NCI-H748 (cell line): Measurements from ENCODE around the gene USP49.
"Not testable (repeated sequence)": the region's sequence is repeated elsewhere in the genome, so short reads cannot be mapped to it uniquely, and the experiment has no call there.

Source experiments
- DNase-seq: peaks from one replicate; lab custom pipeline; 2025; ENCODE audit not compliant: unreplicated experiment; lab: John Stamatoyannopoulos, UW

The USP49 gene

DNA sequence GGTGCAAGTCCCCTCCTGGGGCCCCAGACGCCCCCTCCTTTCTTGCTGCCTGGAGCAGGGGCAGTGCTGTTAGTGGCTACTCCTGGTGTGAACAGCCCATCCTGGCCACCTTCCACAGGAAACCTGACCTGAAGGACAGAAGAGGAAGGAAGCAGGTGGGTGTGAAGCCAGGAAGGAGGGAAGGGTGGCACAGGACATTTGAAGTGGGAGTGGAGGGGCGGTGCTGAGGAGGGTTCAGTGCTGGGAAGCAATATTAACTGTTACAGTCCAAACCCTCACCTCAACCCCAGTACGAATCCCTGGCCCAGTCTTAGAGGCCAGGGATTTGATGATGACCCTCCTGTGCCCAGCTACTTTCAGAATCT is 113.8 kb downstream of the USP49 start:
- no peak for DNase-seq

DNA sequence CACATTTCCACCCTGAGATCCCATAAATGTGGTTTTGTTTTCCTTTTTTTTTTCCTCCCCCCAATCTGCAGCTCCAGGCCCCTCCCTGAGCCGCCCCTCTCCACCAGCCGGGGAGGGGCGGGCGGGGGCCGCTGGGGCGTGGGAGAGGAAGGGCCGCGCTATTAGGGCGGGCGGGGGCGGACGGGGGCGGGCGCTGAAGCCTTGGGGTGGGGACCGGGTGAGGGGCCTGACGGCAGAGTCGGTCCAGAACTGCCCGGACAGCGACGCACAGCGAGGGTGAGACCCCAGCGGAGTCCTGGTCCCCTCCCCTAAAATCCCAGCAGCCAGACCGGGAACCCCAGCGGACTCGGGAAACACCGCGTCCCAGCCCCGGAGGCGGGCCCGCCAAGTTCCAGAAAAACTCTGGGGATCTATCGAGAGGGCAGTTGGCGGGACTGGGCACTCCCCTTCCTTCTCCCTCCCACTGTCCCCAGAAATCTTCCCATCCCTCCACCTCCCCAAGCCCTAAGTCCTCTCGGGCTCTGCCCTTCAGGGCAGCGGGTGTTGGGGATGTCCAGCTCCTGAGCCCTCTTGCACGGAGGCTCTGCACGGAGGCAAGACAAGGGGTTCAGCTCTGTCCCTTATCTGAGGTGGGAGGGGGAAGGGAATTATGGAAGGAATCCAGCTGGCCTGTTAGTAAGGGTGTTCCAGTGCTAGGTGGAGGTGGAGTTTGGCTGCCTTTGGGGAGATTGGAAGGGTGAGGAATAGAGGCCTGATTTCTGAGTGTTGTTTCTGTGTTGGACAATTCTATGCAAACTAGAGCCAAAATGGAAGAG is 114.4 kb downstream of the USP49 start, which contains the start of gene PRICKLE4:
TSS of gene PRICKLE4 (plus strand) at position 232 of the 815 bp plus-strand sequence. CDS start 2,692 bp downstream, outside the sequence.
- peak; percentile 62 for DNase-seq

DNA sequence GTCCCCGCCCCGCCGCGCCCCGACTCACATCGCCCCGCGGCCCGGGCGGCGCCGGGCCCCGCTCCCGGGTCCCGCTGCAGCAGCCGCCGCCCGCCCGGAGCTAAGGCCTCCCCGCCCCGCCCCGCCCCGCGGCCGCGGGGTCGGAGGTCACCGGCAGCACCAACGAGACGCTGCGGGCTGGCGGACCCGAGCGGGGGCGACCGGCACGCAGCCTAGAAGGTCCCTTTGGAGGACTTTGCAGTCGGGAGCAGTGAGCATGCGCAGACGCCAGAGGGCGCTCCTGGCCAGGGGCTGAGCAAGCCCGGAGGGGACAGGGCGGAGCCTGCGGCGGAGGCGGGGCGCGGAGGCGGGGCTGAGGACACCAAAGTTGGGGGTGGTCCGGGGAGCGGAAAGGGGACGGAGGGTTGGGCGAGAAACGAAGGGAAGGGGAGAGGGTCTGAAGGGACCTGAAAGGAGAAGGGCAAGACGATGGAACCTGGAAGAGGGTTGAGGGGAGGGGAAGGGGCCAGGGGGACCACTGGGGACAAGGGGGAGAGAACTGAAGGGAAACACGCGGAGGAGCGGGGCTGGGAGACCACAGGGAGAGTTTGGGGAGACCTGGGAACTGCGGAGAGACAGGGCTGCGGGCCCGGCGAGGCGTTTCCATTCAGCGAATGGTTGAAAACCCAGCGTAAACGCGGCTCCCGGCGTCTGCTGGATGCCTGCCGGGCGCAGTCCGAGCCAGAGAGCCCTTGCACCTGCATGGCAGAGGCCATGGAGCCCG is 115.2 kb downstream of the USP49 start, which contains the start of gene FRS3:
TSS of gene FRS3 (minus strand) at position 113 of the 763 bp plus-strand sequence. CDS start 2,913 bp downstream, outside the sequence.
- DNase-seq = peak; percentile 97

DNA sequence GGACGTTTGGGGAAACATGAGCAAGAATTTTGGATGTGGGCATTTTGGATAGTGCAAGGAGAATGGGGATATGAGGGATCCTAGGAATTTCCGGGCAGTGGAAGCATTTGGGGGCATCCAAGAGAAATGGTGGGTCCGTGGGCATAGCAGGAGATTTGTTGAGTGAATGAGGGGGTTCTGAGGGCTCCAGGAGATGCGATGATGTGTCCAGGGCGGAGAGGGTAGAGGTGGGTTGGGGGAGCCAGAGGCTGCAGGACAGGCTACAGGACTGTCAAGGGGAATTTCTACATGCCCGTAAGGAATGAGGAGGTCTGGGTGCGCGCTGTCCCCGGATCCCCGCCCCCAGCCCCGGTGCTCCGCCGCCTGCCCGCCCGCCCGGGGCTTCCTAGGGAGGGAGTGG is 115.8 kb downstream of the USP49 start:
- no peak for DNase-seq

DNA sequence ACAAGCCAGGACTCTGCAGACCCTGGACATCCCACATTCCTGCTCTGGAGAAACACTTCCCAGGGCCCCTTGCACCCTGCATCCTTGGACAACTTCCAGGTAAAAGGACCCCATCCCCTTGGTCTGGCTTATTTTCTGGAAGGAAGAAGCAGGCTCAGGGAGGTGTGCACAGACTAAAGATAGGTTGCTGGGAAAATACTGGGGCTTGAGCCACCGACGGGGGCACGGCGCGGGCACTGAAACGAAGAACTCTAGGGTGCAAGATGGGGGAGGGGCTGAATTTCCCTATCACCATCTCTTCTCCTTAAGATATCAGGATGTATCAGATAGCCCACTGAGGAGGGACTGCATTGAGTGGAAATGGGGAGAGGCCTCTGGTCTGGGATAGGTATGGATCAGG is 116.3 kb downstream of the USP49 start:
- no peak for DNase-seq

DNA sequence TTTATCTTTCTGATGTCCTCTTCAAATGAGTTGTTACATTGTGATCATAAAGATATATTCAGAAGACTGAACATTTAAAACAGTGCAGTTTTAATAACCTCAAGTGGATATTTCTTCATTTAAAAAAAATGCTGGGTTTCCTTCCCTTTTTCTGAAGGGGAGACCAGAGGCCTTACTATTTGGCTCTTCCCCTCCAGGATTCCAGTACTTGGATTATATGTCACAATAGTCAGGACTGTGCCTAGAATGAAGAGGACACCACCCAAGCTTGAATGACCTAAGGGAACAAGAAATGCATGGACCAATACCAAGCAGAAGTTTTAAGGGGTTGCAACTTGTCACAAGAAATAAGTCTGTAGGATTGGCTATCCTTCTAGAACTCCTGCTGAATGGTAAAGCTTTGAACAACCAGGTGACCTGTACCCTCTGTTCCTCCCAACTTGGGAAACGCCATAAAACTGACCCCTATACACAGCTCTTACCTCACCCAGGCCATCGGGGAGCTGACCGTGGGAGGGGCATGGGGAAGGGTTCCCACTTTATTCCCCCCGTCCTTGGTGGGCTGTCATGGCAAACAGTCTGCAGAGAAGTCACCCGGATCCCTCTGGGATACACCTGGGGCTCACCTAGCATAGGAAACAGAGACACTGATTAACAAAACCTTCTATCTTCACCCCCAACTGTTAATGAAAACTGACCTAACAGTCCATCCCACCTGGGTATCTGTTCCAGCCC is 117.5 kb downstream of the USP49 start:
- no peak for DNase-seq

DNA sequence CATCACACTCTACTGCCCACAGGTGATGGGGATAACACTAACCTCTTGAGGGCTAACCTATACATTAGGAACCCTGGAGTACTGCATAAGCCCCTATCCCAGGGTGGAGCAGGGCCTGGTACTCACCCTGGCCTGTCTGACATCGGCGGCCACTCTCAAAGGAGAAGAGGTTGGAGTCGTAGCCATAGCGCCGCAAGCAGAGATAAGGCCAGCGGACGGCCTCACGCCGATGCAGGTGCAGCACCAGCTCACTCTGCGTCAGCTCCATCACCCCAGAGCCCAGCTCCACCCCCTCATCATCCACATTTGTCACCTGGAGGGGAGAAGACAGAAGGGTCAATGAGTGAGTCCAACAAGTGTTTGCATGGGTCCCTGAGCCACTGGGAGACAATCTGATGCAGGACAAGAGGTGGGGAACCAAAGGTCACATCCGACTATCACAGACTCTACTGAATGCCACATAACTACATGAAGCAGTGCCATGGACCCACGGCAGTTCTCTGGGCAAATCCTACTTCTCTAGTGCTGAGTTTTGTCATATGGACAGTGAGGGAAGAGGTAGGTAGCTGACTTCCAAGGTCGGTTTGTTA is 119.8 kb downstream of the USP49 start:
- no peak for DNase-seq

DNA sequence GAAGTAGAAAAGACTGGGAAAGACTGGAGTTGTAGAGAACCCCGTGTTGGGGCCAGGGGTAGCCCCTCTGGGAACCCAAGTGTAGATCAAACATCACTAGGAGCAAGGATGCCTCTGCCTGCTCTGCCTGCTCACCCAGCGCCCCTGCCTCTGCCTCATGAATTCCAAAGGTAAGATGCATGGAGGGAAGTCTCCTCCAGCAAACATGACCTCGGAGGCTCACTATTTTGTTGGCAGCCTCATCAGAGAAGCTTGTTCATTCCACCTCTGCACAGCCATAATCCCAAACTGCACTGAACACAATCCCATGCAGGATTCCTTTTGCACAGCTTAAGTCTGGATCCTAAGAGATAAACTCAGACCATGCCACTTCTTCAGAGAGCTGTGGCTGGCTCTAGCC is 120.3 kb downstream of the USP49 start:
- DNase-seq = no peak

DNA sequence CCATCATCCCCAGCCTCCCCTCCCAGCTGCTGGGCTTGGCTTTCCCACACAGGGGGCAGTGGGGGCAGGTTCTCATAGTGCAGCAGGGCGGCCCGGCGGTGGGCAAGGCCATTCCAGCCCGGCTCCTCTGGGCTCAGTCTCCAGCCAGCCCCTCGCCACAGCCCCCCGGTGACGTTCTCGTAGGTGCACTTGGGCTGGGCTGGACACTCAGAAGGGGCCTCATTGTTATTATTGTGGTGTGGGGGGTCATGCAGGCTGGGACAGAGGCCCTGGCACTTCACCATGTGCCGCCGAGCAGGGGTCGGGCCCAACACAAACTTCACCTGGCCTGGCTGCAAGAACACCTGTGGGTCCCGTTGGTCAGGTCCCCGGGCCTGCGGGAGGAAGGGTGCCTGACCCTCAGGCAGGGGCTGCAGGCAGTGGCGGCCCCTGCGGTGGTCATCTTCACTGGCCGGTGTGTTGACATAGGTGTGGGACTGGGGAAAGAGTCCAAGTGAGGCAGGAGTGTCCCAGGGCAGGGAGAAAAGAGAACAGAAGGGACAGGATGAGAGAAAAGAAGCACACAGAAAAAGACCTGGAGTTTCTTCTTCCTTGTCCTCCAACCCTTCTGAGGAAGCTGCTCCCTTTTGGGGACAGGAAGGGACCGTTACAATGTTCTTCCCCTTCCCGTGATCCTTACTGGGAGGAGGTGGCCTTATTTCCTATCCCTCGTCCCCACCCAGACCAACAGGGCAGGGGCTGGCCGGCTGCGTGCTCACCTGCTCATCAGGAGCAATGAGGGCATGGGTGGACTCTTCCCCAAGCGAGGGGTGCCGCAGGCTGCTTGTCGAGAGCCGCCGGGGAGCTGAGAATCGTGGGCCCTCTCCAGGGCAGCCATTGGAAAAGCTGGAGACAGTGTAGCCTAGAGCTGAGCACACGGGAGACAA is 123.9 kb downstream of the USP49 start:
- DNase-seq = no peak

DNA sequence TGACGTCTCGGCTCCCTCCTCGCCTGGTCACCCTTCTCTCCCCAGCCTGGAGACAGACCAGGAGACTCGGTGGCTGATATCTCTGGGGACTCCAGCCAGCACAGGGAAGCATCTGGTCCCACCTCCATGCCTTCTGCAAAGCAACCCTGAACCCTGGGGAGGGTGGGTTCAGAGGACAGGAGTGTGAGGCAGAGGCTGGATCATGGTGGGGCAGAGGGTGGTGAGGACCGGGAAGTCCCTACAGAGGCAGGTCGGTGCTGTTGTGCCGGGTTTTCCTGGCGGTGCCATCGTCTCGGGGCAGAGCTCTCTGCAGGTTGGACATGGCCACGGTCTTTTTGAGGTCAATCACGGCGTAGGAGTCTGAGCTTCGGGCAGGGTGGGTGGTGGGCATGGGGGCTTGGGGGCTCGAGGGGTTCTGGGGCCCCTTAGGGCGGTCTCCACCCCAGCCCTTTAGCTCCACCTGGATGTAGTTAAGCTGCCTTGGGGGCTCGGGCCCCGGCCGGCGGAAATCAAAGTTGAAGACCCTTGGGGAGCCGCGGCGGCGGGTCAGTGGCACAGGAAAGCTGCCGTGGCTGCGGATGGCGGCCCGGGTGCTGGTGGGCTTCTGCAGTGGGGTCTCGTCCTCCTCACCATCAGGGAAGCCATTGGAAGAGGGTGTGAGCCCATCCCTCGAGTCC is 124.7 kb downstream of the USP49 start:
- DNase-seq = no peak

DNA sequence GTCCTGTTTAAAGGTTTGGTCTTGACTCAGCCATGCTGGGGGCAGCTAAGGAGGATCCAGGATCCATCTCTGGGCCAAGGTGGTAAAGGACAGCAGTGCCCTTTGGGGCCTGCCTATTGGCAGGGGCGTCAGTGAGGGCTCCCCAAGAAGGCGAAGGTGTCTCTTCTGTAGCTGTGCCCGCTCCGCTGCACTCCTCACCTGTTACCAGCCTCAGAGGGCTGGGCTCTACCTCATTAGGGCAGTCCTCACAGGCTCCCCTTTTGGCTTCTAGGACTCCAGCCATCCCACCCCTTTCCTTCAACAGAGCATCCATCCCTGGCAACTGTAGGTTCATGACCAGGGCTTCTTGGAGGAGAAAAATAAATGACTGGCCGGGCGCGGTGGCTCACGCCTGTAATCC is 125.8 kb downstream of the USP49 start:
- DNase-seq = no peak

DNA sequence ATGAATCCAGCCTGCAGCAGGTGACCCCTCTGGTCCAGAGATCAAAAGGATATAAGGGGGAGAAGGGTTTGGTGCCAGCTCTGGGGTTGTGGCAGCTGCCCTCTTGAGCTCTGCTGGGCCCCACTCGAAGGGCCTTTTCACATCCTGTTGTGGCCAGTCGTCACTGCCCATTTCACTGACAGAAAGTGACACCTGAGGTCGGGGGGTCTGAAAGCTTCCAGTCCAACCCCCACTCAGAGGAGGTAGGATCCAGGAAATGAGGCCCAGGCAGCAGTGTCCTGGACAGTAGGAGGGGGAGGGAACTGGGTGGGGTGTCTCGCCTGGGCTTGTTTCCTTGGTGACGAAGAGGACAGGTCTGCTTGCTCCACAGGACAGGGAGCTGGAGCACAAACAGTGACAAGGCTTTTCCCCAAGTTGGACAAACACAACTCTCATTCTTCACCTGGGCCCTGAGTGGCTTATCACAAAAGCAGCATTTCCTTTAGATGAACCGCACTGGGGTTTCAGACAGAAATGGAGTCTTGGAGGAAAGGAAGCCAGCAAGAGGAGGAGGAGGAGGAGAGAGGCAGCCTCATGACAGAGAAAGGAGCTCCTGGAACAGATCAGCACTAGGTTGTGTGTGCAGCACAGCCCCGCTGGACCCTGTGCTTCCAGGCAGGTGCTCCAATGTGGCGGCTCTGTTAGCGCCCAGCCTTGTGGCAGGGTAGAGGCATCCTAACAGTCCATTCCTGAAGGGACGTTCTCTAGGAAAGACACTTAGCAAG is 126.4 kb downstream of the USP49 start:
- peak; percentile 36 for DNase-seq

DNA sequence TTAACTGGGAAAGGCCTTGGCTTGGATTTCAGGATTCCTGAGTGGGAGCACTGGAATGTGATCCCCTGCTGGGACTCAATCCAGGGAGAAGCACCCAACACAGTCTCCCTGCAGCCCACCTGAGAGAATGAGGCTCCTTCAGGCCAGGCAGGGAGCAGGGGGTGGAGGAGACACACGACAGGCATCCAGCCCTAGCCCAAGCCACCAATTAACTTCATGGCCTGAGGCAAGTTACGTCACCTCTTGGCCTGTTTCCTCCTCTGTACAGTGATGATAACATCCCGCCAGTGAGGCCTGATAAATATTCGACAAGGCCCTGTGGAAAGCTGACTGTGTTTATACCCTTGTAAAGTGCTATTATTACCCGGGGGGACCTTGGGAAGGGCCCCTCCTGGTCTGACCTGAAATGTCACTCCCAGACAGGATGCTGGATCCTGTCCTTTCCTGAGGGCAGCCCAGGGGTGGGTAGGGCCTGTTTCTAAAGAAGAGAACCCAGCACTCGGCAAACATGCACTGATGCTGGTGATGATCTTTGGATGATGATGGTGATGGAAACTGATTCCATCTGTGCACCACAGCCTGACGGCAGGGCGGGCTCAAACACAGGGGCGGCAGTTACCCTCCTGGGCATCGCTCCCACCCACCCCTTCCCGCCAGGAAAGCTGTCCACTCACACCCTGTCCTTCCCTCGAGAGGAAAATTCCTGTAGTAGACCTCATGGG is 127.9 kb downstream of the USP49 start:
- peak; percentile 24 for DNase-seq

DNA sequence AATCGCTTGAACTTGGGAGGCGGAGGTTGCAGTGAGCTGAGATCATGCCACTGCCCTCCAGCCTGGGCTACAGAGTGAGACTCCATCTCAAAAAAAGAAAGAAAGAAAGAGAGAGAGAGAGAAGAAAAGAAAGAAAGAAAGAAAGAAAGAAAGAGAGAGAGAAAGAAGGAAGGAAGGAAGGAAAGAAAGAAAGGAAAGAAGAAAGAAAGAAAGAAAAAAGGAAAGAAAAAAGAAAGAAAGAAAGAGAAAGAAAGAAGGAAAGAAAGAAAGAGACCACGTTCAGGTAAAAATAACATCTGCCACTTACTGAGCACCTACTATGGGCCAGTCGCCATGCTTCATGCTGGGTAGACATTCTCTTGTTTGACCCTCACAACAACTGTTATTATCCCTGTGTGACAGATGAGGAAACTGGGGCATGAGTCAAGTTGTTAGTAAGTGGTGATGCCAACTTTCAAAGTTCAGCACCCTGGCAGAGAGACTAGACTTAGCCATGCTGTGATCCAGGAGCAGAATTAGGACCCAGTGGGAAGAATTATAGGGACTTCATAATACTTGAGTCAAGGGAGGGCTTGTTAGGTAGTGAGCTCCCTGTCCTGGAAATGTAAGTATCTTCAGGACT is 129.0 kb downstream of the USP49 start:
- DNase-seq = not testable (repeated sequence)

DNA sequence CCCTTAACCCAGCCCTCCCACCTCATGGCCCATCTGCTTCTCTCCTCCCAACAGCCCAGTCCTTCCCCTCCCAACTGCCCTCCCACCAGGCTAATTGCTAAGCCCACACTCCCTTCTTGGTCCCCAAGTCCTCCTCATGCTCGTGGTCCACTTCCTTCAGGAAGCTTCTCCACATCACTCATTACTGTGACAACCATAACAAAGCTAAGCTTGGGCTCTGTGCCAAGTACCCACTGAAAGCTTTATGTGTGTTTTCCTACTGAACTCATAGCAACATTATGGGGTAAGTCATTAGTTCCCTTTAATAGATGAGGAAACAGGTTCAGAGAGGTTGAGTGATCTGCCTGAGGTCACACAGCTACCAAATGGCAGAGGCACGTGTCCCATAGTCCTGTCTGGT is 131.7 kb downstream of the USP49 start:
- peak; percentile 66 for DNase-seq

DNA sequence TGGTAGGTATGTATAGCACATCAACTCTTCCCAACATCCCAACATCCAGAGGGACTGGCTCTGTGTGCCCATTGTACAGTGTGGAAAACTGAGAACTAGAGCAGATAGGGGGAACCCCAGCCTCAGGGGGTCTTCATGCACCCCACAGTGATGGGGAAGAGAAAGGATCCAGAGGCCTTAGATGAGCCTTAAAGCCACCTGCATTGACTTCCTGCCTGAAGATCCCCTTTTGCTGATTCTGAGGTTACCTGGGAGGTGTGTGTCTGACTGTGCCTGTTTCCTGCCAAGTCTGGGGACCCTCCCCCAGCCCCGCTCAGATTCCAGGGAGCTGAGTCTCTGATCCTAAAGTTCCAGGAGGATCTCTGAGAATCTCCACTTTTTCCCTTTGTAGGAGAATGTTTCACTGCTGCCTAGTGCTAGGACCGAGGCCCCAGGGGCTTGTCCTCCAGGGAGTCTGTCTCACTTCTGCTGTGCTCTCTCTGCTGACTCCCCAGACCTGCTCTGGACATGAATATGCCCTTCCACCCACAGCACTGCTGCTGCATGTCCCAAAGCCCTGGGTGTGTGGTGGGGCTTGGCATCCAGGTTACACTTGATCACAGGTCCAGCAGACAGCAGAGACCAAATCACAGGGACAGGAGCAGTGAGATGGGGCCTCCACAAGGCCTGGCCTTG is 135.1 kb downstream of the USP49 start:
- DNase-seq = no peak
